Tibial nerve (tissue), 4 donors: ENCODE data around the gene UTS2R. TPM values are rescaled to one million over a fixed set of nuclear protein-coding genes. Genes with fewer than 3 reads are reported as not detected.

Experiments
- DNase-seq, 2 donors: peaks; one replicate each; pipeline ENCODE4 v3.0.0-alpha.2; 2019; ENCODE audit warnings: low spot score in 2 of 2
- H3K27ac ChIP-seq, 4 donors: fragments of 200-600 bp; sonication (generic) in 3 of 4; one replicate each; pipeline ENCODE4 v1.5.1; 2017 to 2019; ENCODE audit warnings: mild to moderate bottlenecking in 1 of 4
- H3K27me3 ChIP-seq, 2 donors: fragments of 200-600 bp; sonication (generic) in 1 of 2; one replicate each; pipeline versions ENCODE4 v1.5.1 to v1.6.0; 2017 to 2019
- H3K36me3 ChIP-seq, 3 donors: fragments of 200-600 bp; sonication (generic); one replicate each; pipeline ENCODE4 v1.5.1; 2018 to 2019
- H3K4me1 ChIP-seq, 4 donors: fragments of 200-600 bp; sonication (generic) in 3 of 4; one replicate each; pipeline ENCODE4 v1.5.1; 2017 to 2019
- H3K4me3 ChIP-seq, 4 donors: fragments of 200-600 bp; sonication (generic) in 3 of 4; one replicate each; pipeline ENCODE4 v1.5.1; 2017 to 2019; ENCODE audit warnings: mild to moderate bottlenecking in 1 of 4, moderate library complexity in 1 of 4
- H3K9me3 ChIP-seq, 4 donors: fragments of 200-600 bp; sonication (generic) in 3 of 4; one replicate each; pipeline ENCODE4 v1.5.1; 2017 to 2019
- CTCF ChIP-seq, 5 experiments: fragments of 200-600 bp in 3 of 5; fragments of 450-650 bp in 2 of 5; sonication (generic) in 3 of 5; IDR thresholded peaks; one replicate each; pipeline ENCODE4 v1.5.1; 2016 to 2019; ENCODE audit warnings: antibody characterized with exemption in 5 of 5, mild to moderate bottlenecking in 3 of 5, moderate library complexity in 2 of 5
- EP300 ChIP-seq, 2 donors: sonication (generic); formaldehyde crosslinking; IDR thresholded peaks; one replicate each; pipeline ENCODE4 v1.6.1; 2017; ENCODE audit warnings: antibody characterized with exemption in 2 of 2, mild to moderate bottlenecking in 1 of 2
- POLR2A ChIP-seq, 2 donors: fragments of 450-650 bp; IDR thresholded peaks; one replicate each; pipeline ENCODE4 v1.6.1; 2017; ENCODE audit warnings: antibody characterized with exemption in 2 of 2, mild to moderate bottlenecking in 2 of 2, moderate library complexity in 2 of 2
- WGBS, 2 donors: methylation state at CpG; one replicate each; pipeline ENCODE4 v1.1.5; 2018; 5-methylcytosine and 5-hydroxymethylcytosine counted together
- total RNA-seq, 4 donors: library from RNA; depleted of rRNA; stranded (reverse); fragments of >200 nt; gene quantifications; one replicate each; pipeline ENCODE4 v1.1.0, GENCODE V29; 2016

The UTS2R gene
- total RNA-seq, 4 donors from 2014 or later, result 0.20 TPM; not detected in 3

GRCh38 chr17:82349287-82349701 is 22.3 kb upstream of the UTS2R start:
- DNase-seq, result no peak
- 30 to 40% methylated on average over 11 of the region's 11 CpGs for WGBS, 2 donors
- H3K4me3 ChIP-seq, result no peak overlapping the region
- H3K9me3 ChIP-seq, result no peaks in the 10 kb centered on the region
- TF ChIP-seq EP300 (IDR thresholded peaks at IDR 0.05) (no peak), POLR2A (IDR thresholded peaks at IDR 0.05) (no peak), CTCF (IDR thresholded peaks at IDR 0.05) (no peak)
- H3K27me3 ChIP-seq, result peaks cover 0 to 12% of the 10 kb centered on the region in 2 donors
- no peak overlapping the region for H3K27ac ChIP-seq
- H3K4me1 ChIP-seq, result peaks cover 0 to 21% (median 4%) of the 10 kb centered on the region in 4 donors
- H3K36me3 ChIP-seq, result no peaks in the 10 kb centered on the region

DNA sequence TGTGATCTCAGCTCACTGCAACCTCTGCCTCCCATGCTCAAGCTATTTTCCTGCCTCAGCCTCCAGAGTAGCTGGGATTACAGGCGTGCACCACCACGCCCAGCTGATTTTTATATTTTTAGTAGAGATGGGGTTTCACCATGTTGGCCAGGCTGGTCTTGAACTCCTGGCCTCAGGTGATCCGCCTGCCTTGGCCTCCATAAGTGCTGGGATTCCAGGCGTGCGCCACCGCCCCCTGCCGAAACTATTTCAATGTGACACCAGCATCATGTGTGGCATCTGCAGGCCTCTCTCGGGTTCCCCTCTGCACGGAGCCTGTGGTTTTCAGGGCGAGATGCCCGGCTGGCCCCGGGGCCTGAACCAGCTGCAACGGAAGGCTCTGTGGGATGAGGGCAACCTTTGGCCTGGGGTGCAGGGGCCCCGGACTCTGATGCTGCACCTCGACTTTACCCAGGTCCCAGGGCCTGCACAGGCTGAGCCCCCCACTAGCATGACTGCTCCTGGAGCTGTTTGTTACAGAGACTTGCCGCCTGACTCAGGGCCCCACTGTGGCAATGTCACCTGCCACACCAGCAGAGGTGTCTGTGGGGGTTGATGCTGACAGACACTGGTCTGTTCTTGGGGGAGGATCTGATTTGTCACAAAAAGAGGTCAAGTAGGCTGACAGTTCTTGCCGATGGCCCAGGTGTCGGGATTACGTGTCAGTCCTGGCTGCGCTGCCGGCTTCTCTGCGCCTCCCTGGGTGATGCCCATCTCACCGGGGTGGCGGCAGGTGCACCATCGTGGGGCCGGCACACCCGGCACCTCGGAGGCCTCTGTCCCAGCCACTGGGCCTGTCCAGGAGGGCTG is 21.2 kb upstream of the UTS2R start:
- Histone ChIP-seq H3K4me3 (no peak overlapping the region), H3K9me3 (no peaks in the 10 kb centered on the region), H3K27ac (no peak overlapping the region), H3K4me1 (peaks cover 0 to 21% (median 4%) of the 10 kb centered on the region in 4 donors), H3K36me3 (no peaks in the 10 kb centered on the region), H3K27me3 (peaks cover 0 to 10% of the 10 kb centered on the region in 2 donors)
- 81 to 84% methylated on average over 12 to 15 of the region's 28 CpGs for WGBS, 2 donors
- DNase-seq, result no peak
- TF ChIP-seq CTCF (IDR thresholded peaks at IDR 0.05) (no peak), EP300 (IDR thresholded peaks at IDR 0.05) (no peak), POLR2A (IDR thresholded peaks at IDR 0.05) (no peak)

DNA sequence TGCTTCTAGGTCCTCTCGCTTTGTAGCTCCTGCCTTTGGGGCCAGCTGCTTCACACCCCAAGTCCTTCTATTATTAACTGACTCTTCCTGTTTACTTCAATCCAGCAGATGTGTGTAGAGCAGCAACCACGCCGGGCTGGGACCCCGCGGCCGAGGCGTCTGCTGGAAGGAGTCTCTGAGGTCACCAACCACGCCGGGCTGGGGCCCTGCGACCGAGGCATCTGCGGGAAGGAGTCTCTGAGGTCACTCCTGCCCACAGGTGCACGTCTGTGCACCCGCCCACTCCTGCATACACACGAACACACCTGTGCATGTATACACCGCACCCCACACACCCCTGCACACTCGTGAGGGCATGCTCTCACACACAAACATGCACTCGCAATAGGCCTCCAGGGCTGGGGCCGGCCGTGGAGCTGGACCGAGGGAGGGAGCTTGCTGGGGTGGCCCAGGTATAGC is 20.3 kb upstream of the UTS2R start:
- no peak for TF ChIP-seq EP300 (IDR thresholded peaks at IDR 0.05)
- no peak for TF ChIP-seq CTCF (IDR thresholded peaks at IDR 0.05)
- TF ChIP-seq POLR2A (IDR thresholded peaks at IDR 0.05), result no peak
- Histone ChIP-seq H3K36me3 (no peaks in the 10 kb centered on the region), H3K4me1 (peaks cover 0 to 21% (median 4%) of the 10 kb centered on the region in 4 donors), H3K9me3 (no peaks in the 10 kb centered on the region), H3K27ac (no peak overlapping the region), H3K27me3 (peaks cover 0 to 15% of the 10 kb centered on the region in 2 donors), H3K4me3 (no peak overlapping the region)
- WGBS, 2 donors, result 56% methylated on average over 21 of the region's 21 CpGs
- DNase-seq, result no peak

DNA sequence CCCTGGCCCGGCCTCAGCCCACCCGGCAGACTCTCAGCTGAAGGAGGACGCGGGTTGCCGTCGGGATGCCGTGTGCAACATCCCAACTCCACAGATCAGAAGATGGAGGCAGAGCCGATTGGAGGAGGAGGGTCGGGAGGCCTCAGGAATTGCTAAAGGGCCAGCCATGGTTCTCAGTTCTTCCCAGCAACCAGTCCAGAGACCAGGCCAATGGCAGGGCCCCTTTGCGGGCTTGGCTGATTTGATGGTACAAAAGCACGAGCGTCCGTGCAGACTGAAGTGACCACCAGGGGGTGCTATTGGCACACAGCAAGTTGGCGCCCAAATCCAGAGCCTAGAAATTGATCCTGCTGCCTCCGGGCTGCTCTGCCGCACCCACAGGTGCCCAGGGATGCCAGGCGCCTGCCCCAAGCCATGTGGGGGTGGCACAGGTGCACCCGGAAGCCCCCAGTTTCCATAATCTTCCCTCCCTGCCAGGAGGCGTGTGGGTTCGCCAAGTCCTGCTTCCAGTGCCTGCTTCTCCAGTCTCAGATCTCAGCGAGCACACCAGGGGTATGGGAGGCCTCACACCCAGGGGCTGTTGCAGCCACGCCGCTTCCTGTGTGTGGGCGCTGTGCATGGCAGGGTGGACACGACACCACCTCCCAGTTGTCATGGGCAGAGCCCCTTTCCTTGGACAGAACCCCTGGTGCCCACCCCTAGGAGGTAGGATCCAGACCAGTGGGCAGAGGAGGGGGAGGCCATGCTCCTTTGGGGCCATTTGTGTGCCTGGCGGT is 19.7 kb upstream of the UTS2R start:
- Histone ChIP-seq H3K27ac (no peak overlapping the region), H3K9me3 (no peaks in the 10 kb centered on the region), H3K27me3 (peaks cover 0 to 14% of the 10 kb centered on the region in 2 donors), H3K4me3 (no peak overlapping the region), H3K4me1 (peaks cover 0 to 21% (median 4%) of the 10 kb centered on the region in 4 donors), H3K36me3 (no peaks in the 10 kb centered on the region)
- peak; percentile 82 to 93 for DNase-seq
- WGBS, 2 donors, result 38 to 62% methylated on average over 12 to 26 of the region's 26 CpGs
- no peak for TF ChIP-seq EP300 (IDR thresholded peaks at IDR 0.05)
- peak; percentile 92 to 97 (median 96) for TF ChIP-seq CTCF (IDR thresholded peaks at IDR 0.05)
- no peak for TF ChIP-seq POLR2A (IDR thresholded peaks at IDR 0.05)
